Vagina (tissue), 2 donors: ENCODE results near the gene TASP1.

Experiments
- CTCF ChIP-seq, 3 experiments: fragments of 450-650 bp in 2 of 3; fragments of 200-600 bp in 1 of 3; sonication (generic) in 1 of 3; IDR thresholded peaks; one replicate each; pipeline ENCODE4 v1.5.1; 2017 to 2019; ENCODE audit warnings: antibody characterized with exemption in 3 of 3, mild to moderate bottlenecking in 2 of 3, moderate library complexity in 2 of 3
- POLR2A ChIP-seq, 2 donors: fragments of 450-650 bp; IDR thresholded peaks; one replicate each; pipeline ENCODE4 v1.6.1; 2017; ENCODE audit warnings: antibody characterized with exemption in 2 of 2, mild to moderate bottlenecking in 2 of 2, moderate library complexity in 2 of 2
- POLR2AphosphoS5 ChIP-seq, 2 donors: sonication (generic); formaldehyde crosslinking; IDR thresholded peaks; one replicate each; pipeline ENCODE4 v1.9.0; 2017; ENCODE audit warnings: antibody characterized with exemption in 2 of 2, mild to moderate bottlenecking in 2 of 2, low read depth in 1 of 2; ENCODE audit not compliant: insufficient read depth in 1 of 2

GRCh38 chr20:13432126-13432525, 206.6 kb downstream of the TASP1 start:
- TF ChIP-seq CTCF (IDR thresholded peaks at IDR 0.05): no peak
- no peak for TF ChIP-seq POLR2A (IDR thresholded peaks at IDR 0.05)
- TF ChIP-seq POLR2AphosphoS5 (IDR thresholded peaks at IDR 0.05; ENCODE audit: insufficient read depth in 1 of 2, low read depth in 1 of 2): no peak
